DMS79 (cell line): ENCODE results near the gene ABHD17A.
"Not testable (repeated sequence)": the region's sequence is repeated elsewhere in the genome, so short reads cannot be mapped to it uniquely, and the experiment has no call there.

Experiments
- DNase-seq: peaks from one replicate; lab custom pipeline; 2025; lab: John Stamatoyannopoulos, UW

ABHD17A gene

DNA sequence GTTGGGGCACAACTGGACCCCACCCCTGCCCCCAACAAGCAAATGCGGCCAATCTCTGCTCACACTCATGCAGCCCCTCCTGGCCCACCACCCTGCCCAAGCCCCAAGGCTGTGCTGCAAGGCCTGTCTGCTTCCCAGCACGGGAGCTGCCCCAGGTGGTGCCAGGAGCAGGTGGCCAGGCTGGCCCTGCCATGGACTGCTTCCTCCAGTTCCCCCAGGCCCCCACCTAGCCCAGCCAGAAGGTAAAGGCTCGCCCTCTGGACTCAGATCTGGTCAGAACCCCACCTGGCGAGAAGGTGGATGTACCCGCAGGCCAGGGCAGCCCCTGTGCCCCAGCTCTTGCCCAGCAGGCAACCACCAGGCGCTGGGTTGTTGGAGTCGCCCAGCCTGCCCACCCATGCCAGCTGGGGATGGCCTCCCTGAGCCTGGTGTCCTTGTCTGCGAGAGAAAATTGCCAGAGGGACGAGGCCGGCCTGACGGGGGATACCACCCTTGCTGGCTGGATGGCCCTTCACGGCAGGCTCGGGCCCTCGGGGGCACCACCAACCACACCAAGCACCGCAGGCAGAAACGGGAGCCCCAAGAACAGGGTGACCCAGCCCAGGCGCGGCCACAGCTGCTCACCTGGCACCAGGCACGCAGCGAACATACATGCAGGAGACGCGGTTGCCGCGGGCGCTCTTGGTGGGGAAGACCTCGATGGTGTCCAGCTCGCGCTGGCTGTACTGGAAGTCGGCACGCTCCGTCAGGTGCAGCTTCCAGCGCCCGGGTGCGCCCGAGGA, 4.5 kb downstream of the ABHD17A start:
- no peak for DNase-seq

DNA sequence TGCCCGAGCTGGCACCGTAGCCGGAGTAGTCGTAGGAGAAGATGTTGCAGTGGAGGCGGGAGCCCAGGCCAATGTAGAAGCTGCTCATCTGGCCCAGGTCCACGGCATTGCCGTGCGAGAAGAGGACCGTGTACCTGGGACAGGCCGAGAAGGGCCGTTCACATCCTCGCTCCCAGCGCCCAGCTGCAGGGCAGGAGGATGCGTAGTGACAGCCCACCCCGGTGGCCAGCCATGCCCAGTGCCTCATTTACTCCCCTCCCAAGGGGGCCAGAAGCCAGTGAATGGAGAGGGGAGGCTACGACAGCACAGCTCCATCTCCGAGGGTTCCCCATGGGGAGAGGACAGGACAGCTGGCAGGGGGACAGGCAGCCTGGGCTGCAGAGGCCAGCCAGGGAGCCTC, 5.3 kb downstream of the ABHD17A start:
- DNase-seq: not testable (repeated sequence)

DNA sequence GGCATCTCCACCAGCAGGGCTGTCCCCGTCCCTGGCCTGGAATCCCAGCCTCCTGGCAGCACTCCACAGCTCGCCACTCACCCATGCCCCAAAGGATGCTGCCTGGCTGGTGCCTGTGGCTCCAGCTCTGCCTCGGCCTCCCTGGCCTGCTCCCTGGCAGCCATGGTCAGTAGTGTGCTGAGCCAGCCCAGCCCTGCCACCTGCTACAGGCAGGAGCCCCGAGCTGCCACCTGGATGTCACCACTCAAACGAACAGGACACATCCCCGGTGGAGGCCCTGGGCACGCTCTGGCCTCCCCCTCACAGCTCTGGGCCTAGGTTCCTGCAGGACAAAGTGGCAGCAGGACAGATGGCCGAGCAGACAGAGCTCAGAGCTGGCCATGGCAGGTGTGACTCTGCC, 6.7 kb downstream of the ABHD17A start:
- not testable (repeated sequence) for DNase-seq

DNA sequence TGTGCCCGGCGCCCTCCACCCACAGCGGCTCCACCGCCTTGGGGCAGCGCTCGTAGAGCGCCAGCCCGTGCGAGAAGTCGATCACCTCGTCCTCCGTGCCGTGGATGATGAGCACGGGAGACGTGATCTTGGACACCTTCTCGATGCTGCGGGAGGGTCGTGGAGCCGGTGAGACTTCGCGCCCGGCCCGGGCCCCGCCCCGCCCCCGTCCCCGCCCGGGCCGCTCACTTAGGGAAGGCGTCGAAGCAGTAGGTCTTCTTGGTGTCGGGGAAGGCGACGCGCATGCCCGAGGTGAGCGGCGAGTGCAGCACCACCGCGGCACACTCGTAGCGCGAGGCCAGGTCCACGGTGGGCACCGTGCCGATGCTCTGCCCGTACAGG, 8.0 kb downstream of the ABHD17A start:
- DNase-seq: not testable (repeated sequence)

DNA sequence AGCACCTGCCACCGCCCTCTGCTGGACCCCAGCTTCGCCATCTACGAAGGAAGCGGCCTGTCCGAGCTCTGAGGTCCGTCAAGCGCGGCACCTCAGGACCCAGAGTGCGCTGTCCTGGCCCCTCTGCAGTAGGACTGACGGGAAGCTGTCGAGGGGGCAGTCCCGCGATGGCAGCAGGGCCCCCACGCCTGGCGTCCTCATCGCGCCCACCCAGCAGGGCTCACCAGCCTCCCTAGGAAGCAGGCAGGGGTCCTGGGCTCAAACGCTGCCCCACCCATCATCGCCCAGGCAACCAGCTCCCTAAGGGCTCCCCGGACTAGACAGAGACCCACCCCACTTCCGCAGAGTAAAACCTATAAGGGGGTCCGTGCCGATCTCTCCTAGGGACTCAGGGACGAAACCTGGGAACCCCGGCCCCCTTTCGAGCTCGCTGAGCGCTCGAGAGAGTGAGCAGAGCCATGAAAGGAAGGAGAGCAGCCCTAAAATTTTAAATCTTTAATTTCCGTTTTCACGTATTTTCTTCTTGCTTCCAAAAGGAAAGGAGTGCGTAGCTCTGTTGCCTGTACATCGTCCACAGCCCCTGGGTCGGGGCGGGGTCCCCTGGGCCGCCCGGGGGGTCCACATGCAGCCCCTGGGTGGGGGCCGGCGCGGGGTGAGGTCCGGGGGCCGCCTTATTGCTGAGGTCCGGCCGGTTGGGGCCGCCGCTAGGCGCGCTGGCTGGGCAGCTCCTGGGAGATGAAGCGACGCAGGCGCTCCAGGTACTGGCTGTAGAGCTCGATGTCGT, 8.6 kb downstream of the ABHD17A start:
- DNase-seq: not testable (repeated sequence)

DNA sequence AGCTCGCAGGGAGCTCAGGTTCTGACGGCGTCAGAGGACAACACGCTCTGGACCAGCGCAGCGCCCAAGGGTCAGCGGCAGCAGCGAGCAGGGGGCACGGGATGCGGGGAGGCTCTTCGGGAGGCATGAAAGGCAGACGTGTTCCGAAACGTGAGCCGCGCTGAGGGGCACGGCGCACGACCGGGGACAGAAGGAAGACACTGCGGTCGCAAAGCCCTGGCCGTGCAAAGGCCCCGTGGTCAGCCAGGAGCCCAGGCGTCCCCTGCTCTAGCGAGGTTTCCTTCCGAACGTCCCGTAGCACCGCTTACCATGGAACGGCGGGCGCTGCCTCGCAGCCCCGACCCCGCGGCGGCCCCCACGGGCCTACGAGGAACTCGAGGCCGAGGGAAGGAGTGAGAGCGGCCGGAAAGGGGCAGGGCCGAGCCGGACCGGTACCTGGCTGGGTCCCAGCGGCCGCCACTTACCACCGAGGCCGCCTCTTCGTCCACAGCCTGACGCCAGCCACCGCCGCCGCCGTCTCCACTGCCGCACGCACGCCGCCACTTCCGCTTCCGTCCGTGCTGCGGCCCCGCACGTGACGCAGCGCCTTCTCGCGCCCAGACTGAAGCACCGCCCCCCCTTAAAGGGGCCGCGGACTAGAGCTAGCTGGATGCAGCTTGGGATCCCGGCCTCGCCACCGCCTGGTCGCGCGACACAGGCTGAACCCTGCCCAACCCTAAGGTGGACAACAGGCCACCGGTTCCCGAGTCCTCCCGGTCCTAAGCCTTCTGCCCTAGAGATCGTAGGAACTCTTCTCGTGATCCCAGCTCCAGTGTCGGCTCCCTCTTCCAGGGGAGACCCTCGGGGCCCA, 9.4 kb downstream of the ABHD17A start:
- DNase-seq: peak; percentile 71

DNA sequence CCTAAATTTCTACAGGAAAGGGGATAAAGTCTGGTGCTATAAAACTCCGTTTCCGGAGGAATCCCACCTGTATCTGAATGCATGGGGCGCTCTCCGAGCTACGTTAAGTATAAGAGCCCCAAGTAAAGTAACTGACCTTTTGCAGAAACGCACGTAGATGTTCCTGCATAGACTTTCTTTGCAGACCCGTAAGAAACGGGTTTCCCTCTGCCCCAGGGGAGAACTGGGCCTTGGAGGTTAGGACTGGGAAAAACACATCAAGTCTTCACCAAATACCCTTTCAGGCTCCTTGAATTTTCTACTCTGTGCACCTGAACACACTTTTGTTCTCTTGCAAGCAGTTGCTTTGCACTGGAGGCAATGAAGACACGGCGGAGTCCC, 10.0 kb downstream of the ABHD17A start:
- not testable (repeated sequence) for DNase-seq

DNA sequence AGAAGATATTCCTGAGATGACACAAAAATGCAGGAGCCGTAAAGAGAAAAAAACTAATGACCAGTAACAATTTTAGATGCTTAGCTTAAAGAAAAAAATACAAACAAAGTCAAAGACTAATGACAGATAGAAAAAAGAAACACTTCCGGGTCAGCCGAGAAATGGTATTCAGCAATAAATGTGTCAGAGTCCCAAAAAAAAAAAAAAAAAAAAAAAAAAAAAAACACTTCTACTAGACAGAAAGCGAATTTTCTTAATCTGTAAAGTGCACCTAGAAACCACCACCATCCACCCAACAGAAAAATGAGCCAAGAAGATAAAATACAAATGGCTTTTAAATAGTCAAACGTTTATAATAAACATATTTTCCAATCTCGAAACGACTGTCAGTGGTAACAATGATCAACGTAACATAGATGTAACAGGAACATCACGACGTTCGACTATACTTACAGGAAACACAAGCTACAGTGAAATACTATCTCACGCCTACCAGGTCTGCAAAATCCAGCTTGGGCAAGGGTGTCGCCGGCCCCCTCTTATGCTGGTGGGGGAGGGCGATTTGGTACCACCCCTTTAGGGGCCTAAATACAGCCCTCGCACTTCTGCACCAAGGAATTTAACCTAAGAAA, 10.6 kb downstream of the ABHD17A start:
- DNase-seq: no peak

DNA sequence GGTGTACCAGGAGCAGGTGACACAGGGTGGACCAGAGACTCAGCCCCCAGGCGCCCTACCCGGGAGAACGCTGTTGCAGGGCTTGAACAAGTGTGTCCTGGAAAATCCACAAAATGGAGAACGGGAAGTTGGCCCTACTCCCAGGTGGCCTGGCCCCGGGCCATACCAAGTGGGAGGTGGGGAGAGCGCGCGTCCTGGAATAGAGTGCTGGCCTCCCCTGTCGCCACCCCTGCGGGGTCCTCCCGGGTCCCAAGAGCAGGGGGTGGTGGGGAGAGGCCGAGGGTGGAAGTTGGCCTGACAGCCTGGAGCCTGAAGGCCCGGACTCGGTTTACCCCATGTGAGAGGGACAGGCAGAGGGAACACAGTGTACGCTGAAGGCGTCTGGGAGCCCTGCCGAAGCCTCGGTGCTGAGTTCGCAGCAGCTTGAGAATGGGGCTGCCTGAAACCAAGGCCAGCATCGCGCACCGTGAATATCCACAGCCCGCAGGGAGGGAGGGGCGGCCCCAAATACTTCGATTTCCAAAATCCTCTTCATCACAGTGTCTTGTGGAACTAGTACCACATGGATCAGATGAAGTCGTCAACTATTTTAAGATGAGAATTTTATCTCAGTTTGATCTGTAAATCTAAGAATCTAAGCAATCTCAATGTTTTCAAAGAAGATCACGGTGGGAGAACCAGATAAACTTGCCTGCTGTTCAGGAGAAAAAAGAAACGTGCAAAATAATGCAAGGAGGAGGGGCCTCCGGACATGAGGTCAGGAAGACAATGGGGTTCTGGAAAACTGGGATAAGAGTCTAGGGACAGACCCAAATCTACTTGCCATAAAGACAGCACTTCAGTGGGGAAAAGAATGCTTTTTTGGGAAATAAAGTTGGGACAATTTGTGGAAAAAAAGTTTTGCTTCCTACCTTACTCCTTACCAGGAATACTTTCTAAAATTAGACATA, 11.5 kb downstream of the ABHD17A start:
- DNase-seq: peak; percentile 32

DNA sequence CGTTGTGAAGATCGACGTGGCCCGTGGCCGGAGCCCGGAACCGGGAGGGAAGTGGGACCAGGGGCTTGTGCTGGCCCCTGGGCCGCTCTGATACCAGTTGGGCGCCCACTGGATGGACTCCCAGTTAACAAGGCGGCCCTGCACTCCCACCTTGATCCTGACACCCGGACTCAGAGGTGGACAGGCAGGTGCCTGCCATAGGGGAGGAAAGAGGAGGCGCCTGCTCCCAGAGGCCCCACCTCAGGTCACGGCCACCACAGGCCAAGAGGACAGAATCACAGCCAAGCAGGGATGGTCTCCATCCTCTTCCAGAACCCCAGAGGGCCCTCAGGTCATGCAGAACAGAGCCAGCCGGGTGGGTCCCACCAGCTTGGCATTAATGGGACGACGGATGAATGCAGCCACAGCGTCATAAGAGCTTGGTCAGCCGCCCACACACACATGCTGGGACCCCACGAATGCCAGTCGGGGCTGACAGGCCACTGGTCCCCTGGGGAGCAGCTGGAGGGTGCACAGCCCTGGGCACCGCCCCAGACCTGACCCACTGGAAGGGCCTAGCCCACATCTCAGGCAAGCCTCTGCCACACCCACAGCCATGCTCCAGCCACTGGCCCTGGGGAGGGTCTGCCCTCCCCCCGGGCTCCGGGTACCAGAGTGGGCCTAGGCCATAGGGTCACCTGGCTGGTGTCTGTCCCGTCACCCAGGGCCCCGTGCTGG, 12.3 kb downstream of the ABHD17A start:
- no peak for DNase-seq

DNA sequence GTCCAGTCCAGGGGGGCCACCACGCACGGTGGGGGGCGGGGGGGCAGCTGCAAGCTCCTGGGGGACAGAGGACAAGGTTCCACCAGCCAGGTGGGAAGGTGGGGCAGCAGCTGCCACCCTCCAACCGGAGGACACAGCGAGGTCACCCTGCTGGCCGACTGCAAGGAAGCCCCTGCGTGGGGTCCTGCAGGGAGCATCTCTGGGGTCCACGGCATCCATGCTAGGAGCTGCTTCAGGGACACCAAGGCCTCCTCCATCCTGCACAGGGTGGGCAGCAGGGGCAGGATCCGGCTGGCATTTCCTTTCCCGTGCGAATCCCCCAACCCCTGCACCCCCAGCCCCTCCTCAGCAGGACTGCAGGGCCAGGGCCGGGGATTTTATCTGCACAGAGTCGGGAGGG, 13.7 kb downstream of the ABHD17A start:
- DNase-seq: no peak

DNA sequence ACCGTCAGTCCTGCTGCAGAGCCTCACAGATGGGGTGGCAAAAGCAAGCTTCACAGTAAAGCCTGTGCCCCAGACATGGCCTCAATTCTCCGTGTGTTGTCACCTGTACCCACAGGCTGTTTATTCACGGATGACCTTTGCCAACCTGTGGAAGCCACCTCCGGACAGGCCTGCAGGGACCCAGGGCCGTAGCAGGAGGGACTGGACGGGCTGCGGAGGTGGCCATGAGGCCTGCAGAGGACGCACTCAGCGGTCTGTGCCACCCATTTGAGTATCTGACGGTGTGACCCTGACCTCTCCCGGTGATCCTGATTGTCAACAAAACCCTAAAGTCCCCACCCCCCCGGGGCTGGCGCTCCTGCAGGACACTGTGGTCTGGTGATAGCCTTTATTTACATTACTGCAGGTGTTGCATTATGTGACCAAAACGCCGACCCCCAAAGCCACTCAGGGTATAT, 14.1 kb downstream of the ABHD17A start:
- DNase-seq: no peak

DNA sequence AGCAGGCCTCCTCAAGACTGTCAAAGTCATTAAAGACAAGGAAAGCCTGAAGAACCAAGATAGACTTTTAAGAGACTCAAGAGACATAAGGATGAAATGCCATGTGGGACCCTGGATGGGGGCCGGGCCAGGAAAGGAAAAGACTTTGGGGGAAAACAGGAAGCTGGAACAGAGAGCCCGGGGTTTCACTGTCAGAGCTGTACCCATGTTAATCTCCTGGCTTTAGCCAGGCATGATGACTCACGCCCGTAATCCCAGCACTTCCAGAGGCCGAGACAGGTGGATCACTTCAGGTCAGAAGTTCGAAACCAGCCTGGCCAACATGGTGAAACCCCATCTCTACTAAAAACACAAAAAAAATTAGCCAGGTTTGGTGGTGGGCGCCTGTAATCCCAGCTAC, 16.3 kb downstream of the ABHD17A start:
- no peak for DNase-seq

DNA sequence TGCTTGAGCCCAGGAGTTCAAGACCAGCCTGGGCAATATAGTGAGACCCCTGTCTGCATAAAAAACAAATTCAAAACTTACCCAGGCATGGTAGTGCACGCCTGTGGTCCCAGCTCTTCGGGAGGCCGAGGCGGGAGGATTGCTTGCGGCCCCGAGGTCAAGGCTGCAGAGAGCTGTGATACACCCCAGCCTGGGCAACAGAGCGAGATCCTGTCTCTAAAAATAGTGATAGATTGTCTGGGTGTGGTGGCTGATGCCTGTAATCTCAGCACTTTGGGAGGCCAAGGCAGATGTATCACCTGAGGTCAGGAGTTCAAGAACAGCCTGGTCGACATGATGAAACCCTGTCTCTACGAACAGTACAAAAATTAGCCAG, 18.0 kb downstream of the ABHD17A start:
- no peak for DNase-seq

DNA sequence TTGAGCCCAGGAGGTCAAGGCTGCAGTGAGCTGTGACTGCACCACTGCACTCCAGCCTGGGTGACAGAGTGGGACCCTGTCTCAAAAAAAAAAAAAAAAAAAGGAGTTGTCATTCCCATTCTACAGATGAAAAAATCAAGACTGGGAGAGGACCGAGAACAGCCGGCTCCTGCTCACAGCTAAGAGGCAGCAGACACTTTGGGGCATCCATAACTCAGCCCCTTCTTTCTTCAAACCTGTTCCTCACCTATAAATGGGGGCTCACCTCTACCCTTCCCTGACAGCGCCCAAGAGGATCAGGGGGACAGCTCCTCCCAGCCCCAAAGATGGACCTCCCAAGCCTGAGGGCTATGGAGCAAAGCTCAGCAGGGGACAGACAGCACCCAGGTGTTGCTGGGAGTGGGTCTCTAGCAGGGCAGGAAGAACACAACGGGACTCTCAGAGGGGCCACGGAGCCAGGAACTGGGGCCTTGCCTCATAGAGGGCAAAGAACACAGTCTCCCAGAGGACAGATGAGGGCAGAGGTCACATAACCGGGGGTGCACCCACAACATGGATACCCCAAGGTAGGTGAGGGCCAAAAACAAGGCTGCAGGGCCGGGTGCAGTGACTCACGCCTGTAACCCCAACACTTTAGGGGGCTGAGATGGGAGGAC, 18.5 kb downstream of the ABHD17A start:
- no peak for DNase-seq

DNA sequence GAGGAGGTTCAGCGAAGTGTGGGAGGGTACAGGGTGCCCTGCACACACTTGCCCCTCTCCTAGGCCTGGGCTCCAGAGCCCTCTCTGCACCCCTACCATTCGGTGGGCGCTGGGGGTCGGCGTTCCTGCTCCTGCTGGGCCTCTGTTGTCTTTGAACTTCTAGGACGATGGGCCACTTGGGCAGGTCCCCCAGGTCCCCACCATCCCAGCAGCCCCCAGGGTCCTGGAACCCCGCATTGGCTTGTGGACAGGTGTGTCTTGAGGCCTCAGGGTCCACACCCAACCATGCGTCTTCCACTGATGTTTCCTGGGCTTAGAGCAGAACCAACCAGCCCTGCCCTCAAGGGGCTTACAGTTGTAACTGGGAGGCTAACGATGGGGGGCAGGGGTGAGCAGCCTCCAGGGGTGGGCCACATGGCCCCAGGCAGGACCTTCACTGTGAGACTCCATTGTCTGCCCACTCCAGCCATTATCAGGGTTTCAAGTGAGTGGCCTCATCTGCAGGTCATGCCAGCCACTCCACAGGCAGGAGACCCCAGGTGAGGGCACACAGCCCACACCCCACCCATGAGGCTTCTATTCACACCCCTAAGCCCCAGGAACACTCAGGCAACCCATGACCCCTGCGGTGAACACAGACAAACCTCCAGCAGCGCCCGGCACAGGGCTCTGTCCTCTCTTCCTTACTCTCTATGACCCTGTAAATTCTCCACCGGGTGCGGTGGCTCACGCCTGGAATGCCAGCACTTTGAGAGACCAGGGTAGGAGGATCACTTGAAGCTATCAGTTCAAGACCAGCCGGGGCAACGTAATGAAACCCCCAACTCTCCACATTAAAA, 19.9 kb downstream of the ABHD17A start:
- no peak for DNase-seq

DNA sequence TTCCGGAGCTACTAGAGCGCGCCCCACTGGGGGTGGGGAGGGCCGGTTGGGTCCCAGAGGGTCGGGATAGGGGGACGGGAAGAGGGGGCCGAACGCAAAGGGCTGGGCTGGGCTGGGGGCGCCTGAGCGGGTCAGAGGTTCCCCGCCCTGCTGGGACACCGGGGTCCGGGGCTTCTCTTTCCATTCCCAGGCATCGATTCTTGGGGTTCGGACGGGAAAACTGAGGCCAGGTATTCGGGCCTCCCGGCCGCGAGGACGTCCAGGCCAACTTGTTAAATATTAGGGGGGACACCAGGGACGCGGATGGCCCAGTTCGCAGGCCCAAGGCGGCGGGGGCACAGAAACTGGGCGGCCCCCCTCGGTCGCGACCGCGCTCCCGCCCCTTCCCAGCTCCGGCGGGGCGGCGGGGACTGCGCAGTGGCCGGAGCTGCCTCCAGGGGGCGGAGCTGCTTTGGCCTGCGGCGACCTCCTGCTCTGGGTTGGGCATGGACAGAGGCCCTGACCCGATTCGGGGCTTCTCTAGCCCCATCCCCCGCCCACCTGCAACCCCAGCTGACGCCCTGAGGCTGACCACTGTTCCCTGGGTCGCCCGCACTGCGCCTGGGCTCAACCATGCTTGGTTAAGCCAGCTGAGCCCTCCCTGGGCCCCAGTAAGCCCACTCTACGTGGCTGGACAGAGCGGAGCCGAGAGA, 20.7 kb downstream of the ABHD17A start:
- no peak for DNase-seq
